ENCODE data around the gene GLDN.

Gene GLDN

DNA sequence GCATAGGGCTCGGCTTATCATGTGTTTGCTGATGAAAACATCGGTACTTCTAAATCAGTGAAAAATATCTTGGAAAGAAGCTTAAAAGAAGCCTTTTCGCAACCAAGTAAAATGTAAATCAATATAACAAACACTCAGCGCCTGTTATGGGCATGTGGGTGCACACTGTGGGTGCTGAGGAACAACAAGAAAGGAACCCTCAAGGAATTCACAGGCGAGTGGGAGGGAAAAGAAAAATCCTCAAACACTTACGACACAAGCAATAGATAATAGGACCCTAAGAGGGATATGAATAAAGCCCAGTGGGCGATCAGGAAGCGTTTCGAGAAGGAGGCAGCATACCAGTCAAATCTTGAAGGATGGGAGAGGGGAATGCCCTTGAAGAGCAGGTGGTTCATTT, 21.9 kb downstream of the GLDN start:
- no peak for DNase-seq

GRCh38 chr15:51365417-51365816, 24.0 kb downstream of the GLDN start:
- DNase-seq = no peak

DNA sequence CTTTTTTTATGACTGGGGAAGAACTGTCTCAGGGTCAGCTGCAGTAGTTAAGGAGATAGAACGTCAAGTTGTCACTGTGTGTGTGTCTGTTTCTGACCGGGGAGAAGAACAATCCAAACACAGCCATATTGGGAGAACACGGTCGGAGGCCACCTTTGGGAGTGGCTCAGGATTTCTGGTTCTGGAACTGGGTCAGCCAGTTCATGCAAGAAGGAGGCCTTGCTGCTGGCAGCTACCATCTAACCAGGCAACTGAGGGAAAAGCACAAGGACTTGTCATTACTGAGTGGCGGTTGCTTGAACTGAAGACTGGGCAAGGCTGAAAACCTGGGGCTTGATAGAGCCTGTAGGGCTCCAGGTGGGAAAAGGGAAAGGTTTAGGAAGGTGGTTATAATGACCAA, 24.6 kb downstream of the GLDN start:
- no peak for DNase-seq

- no peak for DNase-seq
These were observed 25.5 kb downstream of the GLDN start for GRCh38 chr15:51366920-51367319.

GRCh38 chr15:51367322-51367976, 26.0 kb downstream of the GLDN start:
- no peak for DNase-seq

GRCh38 chr15:51368307-51368706, 26.9 kb downstream of the GLDN start:
- no peak for DNase-seq

DNA sequence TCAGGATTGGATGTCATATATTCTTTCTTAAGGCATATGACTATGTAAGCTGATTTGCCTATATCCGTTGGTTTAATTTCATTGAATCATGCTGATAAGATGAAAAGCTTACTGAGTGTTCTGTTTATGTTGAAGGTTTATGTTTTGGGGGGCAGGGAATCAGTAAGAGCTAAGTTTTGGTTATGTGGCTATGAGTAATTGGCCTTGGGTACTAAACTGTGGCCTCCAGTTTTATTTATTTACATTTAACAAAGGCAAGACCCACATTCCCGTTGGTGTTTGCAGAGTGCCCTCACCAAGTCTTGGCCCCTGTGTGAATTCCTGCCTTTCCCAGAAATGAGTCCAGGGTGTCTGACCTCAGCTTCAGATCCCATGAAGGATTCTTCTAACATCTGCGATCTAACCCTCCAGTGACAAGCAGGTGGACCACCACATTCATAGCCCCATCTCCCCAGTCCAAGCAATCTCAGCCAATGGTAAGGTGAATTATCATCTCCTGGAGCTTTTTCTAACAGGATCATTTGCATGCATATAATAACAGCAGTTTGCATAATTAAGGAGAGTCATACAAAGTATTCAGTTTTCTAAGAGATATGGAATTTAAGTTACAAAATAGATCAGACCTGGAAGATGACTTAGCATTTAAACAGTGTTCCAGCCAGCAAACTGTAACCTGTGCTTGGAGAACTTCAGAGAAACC, 27.4 kb downstream of the GLDN start:
- DNase-seq = no peak

- no peak for DNase-seq
These were observed 28.0 kb downstream of the GLDN start for GRCh38 chr15:51369451-51369761.

DNA sequence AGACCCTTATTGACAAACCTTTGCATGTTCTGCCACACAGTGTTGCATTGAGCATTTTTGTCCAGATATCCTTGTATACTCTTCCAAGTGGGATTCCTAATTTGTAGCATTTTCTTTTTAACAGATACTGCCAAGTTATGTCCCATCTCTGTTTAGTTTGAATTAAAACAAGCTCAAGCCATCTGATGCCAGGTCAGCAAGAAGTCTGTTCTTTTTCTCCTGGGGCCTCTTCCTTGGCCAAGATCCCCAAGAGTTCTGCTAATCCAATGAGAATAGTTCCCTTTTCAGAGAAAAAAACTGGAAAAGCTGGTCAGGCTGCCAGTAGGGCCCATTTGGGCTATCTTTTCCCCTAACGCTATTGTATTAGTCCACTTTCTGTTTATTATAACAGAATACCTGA, 29.8 kb downstream of the GLDN start:
- DNase-seq = no peak

DNA sequence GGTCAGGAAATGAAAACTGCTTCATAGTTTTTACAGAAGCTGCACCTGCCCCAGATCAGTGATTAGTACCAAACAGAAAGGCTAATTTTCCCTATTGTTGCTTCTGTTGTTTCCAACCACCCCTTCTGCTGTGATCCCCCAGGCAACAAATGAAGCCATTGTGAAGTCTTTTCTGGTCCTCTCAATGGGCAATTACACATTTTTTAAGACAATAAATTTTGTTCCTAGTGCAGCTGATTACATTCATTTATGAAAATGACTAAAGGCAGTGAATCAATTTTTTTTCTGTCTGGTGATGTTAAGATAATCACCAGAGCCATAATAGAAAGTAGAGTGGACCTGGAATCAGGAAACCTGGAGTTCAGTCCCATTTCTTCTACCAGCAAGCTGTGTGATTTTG, 32.7 kb downstream of the GLDN start:
- peak; percentile 97 for DNase-seq

GRCh38 chr15:51375966-51376640, 34.6 kb downstream of the GLDN start:
- DNase-seq = no peak

DNA sequence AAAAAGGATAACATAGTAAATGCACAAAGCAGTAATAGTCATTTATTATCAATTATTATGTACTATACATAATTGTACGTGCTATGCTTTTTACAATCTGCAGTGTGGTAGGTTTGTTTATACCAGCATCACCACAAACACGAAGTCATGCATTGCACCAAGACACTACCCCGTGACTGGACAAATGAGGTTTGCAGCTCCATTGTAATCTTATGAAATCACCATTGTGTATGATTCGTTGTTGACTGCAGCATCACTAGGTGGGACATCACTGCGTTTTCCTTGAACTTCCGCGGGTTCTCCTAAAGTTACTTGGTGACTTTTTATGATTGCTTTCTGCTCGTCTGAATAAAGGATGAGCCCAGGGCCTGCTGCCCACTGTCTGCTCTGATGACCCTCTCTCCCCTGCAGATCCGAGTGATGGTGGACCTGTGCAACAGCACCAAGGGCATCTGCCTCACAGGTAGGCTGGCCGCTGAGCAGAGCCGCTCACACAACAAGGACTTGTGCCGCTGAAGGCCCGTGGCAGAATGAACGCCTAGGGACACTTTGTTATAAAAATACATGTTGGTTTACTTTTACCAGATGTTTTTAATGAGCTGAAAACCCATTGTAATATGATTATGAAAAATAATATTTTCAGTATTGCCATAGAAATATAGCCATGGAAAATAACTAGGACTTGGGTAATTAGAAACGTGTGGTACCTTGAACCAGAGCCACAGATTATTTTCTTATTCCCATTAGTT, 35.8 kb downstream of the GLDN start:
- no peak for DNase-seq

- no peak for DNase-seq
These were observed 37.0 kb downstream of the GLDN start for GRCh38 chr15:51378406-51378805.

DNA sequence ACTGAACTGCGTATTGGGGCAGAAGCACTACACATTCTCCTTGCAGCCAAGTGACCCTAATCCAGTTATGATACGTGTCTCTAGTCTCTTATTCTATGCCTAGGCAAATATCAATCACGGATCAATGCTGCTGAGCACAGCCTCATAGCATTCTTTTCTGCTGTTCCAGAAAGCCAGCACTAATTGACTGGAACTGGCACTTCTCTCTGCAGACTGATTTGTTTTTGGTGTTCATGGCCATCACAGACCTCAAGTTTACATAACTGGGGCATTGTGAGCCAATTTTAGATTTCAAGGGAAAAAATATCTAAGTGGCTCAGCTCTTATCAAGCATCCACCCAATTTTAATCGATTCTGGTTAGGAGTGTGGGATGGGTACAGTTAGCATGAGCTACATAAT, 37.9 kb downstream of the GLDN start:
- DNase-seq = no peak

GRCh38 chr15:51380999-51381806, 39.7 kb downstream of the GLDN start:
- peak; percentile 34 for DNase-seq

- no peak for DNase-seq
These were observed 41.3 kb downstream of the GLDN start for GRCh38 chr15:51382787-51383186.

GRCh38 chr15:51386029-51386428, 44.6 kb downstream of the GLDN start:
- no peak for DNase-seq

- DNase-seq = no peak
These were observed 45.0 kb downstream of the GLDN start for GRCh38 chr15:51386486-51386885.

- no peak for DNase-seq
These were observed 45.7 kb downstream of the GLDN start for GRCh38 chr15:51386960-51387698.

DNA sequence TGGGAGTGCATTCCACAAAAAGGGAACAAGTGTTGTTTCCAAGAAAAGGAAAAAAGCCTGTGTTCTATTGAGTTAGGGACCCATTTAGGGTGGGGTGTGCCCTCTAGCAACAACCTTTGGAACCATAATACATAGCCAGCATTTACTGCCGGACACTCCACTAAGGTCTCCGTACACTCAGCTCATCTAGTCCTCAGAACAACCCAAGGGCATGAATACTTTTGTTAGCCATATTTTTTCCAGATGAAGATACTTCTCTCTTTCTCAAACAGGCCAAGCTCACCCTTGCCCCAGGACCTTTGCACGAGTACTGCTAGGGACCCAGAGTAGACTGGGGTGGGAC, 46.2 kb downstream of the GLDN start:
- no peak for DNase-seq

DNA sequence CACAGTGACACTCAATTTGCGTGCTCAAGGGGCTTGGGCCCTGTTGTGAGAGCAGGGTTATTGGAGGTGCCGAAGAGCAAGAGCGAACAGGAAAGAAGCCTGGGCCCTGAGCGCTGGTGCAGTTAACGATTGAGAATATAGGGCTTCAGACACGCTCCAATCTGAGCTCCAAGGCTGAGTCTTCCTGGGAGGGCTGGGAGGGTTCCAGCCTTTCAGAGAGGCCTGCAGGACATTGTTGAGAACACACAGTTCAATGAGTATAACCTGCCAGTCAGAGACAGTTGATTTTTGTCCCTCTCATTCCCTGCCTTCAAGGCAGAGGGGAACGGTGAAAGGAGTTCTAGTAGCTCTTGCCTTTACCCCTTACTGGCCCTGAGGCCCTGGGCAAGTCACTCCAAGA, 47.3 kb downstream of the GLDN start:
- no peak for DNase-seq

DNA sequence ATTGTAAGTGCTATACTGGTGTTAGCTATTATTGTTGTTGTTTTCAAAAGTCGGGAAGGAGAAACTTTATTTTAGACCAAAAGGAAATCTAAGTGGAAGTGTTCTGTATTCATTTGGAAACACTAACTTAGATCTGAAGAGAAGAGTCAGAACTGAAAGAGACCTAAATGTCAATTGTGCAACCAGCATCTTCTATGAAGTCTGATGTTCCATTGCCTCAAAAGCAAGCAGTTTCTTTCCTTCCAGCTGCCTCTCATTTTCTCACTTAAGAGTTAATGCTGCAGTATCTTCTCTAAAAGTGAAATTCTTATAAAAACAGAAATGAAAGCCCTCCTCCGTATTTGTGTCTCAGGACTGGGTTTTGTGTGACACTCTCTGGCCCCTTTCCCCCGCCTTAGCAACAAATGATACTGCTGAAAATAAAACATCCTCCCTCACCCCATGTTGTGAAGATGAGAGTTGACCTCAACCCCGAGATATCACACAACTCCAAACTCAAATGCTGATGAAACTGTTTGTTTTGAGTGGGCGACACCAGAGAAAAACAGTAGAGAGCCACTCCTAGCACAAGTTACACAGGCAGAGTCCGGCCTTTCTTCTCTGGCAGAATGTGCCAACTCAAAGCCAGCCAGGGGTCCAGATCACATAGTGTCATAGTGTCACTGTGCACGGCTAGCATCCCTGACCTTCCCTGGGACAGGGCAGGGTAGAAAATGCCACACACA, 48.9 kb downstream of the GLDN start:
- DNase-seq = no peak

All from NCI-H2081 treated with DMSO at 0.1 percent for 48 hours (cell line).